HepG2 (cell line): Measurements from ENCODE around the gene MEIOC. TPM values are rescaled to one million over a fixed set of nuclear protein-coding genes. Genes with fewer than 3 reads are reported as not detected.

ENCODE experiments used
- AHR ChIP-seq: IDR thresholded peaks from 2 replicates; pipeline ENCODE4 v1.6.1; 2018; ENCODE audit warnings: missing genetic modification reagents, missing compliant biosample characterization
- CBX2 ChIP-seq, 2 experiments: fragments of 200-600 bp in 1 of 2; sonication (generic); formaldehyde crosslinking in 1 of 2; IDR thresholded peaks; 2 replicates each; pipeline versions ENCODE4 v1.7.0 to v1.8.1; 2018 to 2022; ENCODE audit warnings: low read depth in 2 of 2, low read length in 1 of 2, mild to moderate bottlenecking in 1 of 2, missing genetic modification reagents in 1 of 2
- CREB1 ChIP-seq, 2 experiments: fragments of 450-650 bp in 1 of 2; IDR thresholded peaks; 2 replicates each; pipeline ENCODE4 v1.6.1; 2016 to 2017; ENCODE audit warnings: control low read depth in 1 of 2, mild to moderate bottlenecking in 1 of 2, missing compliant biosample characterization in 1 of 2, missing genetic modification characterization in 1 of 2
- E2F2 ChIP-seq: sonication (generic); formaldehyde crosslinking; IDR thresholded peaks from 2 replicates; pipeline ENCODE4 v1.4.0; 2020; ENCODE audit warnings: missing genetic modification reagents, borderline replicate concordance
- KAT7 ChIP-seq: IDR thresholded peaks from 2 replicates; pipeline ENCODE4 v1.6.1; 2018; ENCODE audit warnings: borderline replicate concordance, missing compliant biosample characterization
- MTF1 ChIP-seq: sonication (generic); formaldehyde crosslinking; IDR thresholded peaks from 2 replicates; pipeline ENCODE4 v1.5.0; 2020; ENCODE audit warnings: missing genetic modification reagents
- NRL ChIP-seq: sonication (generic); formaldehyde crosslinking; IDR thresholded peaks from 2 replicates; pipeline ENCODE4 v1.5.0; 2020; ENCODE audit warnings: missing genetic modification reagents, mild to moderate bottlenecking, moderate library complexity, borderline replicate concordance
- PAWR ChIP-seq: sonication (generic); formaldehyde crosslinking; IDR thresholded peaks from 2 replicates; pipeline ENCODE4 v1.4.0; 2020; ENCODE audit warnings: missing genetic modification reagents, mild to moderate bottlenecking, borderline replicate concordance
- SMAD3 ChIP-seq: sonication (generic); formaldehyde crosslinking; IDR thresholded peaks from 2 replicates; pipeline ENCODE4 v1.4.0; 2020; ENCODE audit warnings: missing genetic modification reagents
- TSC22D2 ChIP-seq: sonication (generic); formaldehyde crosslinking; IDR thresholded peaks from 2 replicates; pipeline ENCODE4 v1.5.1; 2020; ENCODE audit warnings: missing genetic modification reagents, mild to moderate bottlenecking, borderline replicate concordance
- U2AF1 ChIP-seq: fragments of 200-400 bp; formaldehyde crosslinking; optimal IDR thresholded peaks from 2 replicates; pipeline ENCODE3; 2017; ENCODE audit warnings: mild to moderate bottlenecking, low read depth, low read length
- YEATS2 ChIP-seq: sonication (generic); formaldehyde crosslinking; IDR thresholded peaks from 2 replicates; pipeline ENCODE4 v1.4.0; 2020; ENCODE audit warnings: missing genetic modification reagents, borderline replicate concordance
- ZNF138 ChIP-seq: sonication (generic); formaldehyde crosslinking; IDR thresholded peaks from 2 replicates; pipeline ENCODE4 v1.5.0; 2020; ENCODE audit warnings: mild to moderate bottlenecking, low read depth, missing genetic modification reagents
- ZNF7 ChIP-seq: IDR thresholded peaks from 2 replicates; pipeline ENCODE4 v1.6.1; 2016; ENCODE audit warnings: missing biosample characterization, missing genetic modification reagents
- polyA plus RNA-seq, 8 experiments: library from polyadenylated mRNA; depleted of rRNA in 3 of 8; stranded (reverse) in 7 of 8; unstranded in 1 of 8; fragments of >200 nt; fragmentation: Illumina TruSeq in 4 of 8; extraction: Trizol in 4 of 8; gene quantifications; 2 replicates each; pipeline versions ENCODE4 v1.2.1 to v1.2.3, GENCODE V29; 2011 to 2016; ENCODE audit warnings: low read depth in 4 of 8, missing spikeins in 1 of 8, mixed read lengths in 1 of 8; ENCODE audit not compliant: insufficient read depth in 1 of 8
- total RNA-seq, 5 experiments: library from RNA; depleted of rRNA; stranded (reverse); fragments of >200 nt; fragmentation: Illumina TruSeq; extraction: Trizol; gene quantifications; 2 replicates each; pipeline ENCODE4 v1.2.3, GENCODE V29; 2016; ENCODE audit warnings: low read depth in 1 of 5
- TF ChIP-seq, protein P1 (sequence below): sonication (generic); formaldehyde crosslinking; conservative IDR thresholded peaks from 2 replicates; pipeline ENCODE4 v1.8.1; 2023; ENCODE audit warnings: missing genetic modification reagents
- TF ChIP-seq, protein P2 (sequence below), 2 experiments: fragments of 450-650 bp in 1 of 2; sonication (generic) in 1 of 2; formaldehyde crosslinking; IDR thresholded peaks; 2 replicates each; pipeline versions ENCODE4 v1.5.0 to v1.8.0; 2020 to 2022; ENCODE audit warnings: mild to moderate bottlenecking in 1 of 2, missing genetic modification reagents in 1 of 2
- TF ChIP-seq, protein P3 (sequence below): sonication (generic); formaldehyde crosslinking; IDR thresholded peaks from 2 replicates; pipeline ENCODE4 v1.9.0; 2021; ENCODE audit warnings: missing genetic modification reagents, mild to moderate bottlenecking, borderline replicate concordance
- TF ChIP-seq, protein P4 (sequence below): sonication (generic); formaldehyde crosslinking; IDR thresholded peaks from 2 replicates; pipeline ENCODE4 v1.4.0; 2020; ENCODE audit warnings: missing genetic modification reagents

MEIOC gene
- total and polyA plus RNA-seq, 2 of the 13 experiments (the other 11 are each of a cell fraction or from before 2014, with no cell fraction given) = 0.04 to 0.15 TPM

DNA sequence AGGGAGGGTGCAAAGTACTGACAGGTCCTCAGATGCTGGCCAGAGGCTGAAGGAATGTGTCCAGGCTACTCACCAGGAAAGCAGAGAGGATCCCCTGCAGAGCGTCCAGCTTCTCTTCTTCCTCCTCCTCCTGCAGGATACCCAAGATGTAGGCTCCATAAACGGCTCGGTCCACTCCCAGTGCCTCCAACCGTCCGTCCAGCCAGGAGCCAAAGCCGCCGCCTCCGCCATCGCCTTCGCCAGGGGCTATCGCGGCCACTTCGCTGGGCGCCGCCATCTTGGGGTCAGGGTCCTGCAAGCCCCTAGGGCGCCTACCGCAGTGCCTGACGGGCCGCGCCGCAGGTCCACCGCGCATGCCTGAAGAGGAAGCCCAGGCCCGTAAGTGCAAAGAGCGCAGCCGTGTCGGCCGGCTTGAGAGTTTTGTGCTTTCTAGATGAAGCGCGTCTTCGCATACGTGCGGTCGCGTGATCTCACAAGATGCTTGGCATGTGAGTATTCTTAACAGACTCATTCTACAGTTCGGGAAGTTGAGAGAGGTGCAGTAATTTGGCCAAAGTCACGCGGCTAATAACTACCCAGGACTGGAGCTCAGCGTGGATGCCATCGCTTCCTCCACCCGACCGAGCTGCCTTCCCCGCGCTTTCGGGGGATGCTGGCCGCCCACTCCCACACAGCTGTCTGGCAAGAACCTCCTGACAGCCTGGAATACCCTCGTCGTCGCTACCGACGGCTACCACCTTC lies 33.4 kb downstream of the MEIOC start, which contains the start of gene CCDC43 (continued):
- TF ChIP-seq NRL (CRISPR knock-in tag) (peak; percentile 72; the same call in 1 of the 2 replicates), ZNF7 (CRISPR knock-in tag) (no peak), KAT7 (CRISPR knock-in tag) (peak; percentile 96; the same call in 1 of the 2 replicates), YEATS2 (CRISPR knock-in tag) (peak; percentile 94), PAWR (no peak), ZNF138 (peak; percentile 85; the same call in 1 of the 2 replicates), TSC22D2 (CRISPR knock-in tag) (0 out of 2 replicates have a peak, but pooled peaks have one; percentile 50), E2F2 (CRISPR knock-in tag) (0 out of 2 replicates have a peak, but pooled peaks have one; percentile 18), SMAD3 (CRISPR knock-in tag) (peak; percentile 69; the same call in 1 of the 2 replicates), CBX2 (IDR thresholded peaks at IDR 0.05; ENCODE audit: low read depth, low read length) (no peak), CBX2 (CRISPR knock-in tag; IDR thresholded peaks at IDR 0.05; ENCODE audit: low read depth) (no peak), CREB1 (IDR thresholded peaks at IDR 0.05) (no peak; the same call in 1 of the 2 replicates), CREB1 (CRISPR knock-in tag; IDR thresholded peaks at IDR 0.05) (no peak), MTF1 (CRISPR knock-in tag) (0 out of 2 replicates have a peak, but pooled peaks have one; percentile 48), U2AF1 (peak; percentile 84), AHR (peak; percentile 59; the same call in 1 of the 2 replicates)
- TF ChIP-seq, protein P1, sequence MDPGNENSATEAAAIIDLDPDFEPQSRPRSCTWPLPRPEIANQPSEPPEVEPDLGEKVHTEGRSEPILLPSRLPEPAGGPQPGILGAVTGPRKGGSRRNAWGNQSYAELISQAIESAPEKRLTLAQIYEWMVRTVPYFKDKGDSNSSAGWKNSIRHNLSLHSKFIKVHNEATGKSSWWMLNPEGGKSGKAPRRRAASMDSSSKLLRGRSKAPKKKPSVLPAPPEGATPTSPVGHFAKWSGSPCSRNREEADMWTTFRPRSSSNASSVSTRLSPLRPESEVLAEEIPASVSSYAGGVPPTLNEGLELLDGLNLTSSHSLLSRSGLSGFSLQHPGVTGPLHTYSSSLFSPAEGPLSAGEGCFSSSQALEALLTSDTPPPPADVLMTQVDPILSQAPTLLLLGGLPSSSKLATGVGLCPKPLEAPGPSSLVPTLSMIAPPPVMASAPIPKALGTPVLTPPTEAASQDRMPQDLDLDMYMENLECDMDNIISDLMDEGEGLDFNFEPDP = 0 out of 2 replicates have a peak, but pooled peaks have one; percentile 10
- TF ChIP-seq, protein P2, sequence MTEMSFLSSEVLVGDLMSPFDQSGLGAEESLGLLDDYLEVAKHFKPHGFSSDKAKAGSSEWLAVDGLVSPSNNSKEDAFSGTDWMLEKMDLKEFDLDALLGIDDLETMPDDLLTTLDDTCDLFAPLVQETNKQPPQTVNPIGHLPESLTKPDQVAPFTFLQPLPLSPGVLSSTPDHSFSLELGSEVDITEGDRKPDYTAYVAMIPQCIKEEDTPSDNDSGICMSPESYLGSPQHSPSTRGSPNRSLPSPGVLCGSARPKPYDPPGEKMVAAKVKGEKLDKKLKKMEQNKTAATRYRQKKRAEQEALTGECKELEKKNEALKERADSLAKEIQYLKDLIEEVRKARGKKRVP (CRISPR knock-in tag; IDR thresholded peaks at IDR 0.05) = peak in 1 of 2 experiments; percentile 65; a peak in 1 of 4 replicates
- TF ChIP-seq, protein P3, sequence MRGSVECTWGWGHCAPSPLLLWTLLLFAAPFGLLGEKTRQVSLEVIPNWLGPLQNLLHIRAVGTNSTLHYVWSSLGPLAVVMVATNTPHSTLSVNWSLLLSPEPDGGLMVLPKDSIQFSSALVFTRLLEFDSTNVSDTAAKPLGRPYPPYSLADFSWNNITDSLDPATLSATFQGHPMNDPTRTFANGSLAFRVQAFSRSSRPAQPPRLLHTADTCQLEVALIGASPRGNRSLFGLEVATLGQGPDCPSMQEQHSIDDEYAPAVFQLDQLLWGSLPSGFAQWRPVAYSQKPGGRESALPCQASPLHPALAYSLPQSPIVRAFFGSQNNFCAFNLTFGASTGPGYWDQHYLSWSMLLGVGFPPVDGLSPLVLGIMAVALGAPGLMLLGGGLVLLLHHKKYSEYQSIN (CRISPR knock-in tag) = no peak
- TF ChIP-seq, protein P4, sequence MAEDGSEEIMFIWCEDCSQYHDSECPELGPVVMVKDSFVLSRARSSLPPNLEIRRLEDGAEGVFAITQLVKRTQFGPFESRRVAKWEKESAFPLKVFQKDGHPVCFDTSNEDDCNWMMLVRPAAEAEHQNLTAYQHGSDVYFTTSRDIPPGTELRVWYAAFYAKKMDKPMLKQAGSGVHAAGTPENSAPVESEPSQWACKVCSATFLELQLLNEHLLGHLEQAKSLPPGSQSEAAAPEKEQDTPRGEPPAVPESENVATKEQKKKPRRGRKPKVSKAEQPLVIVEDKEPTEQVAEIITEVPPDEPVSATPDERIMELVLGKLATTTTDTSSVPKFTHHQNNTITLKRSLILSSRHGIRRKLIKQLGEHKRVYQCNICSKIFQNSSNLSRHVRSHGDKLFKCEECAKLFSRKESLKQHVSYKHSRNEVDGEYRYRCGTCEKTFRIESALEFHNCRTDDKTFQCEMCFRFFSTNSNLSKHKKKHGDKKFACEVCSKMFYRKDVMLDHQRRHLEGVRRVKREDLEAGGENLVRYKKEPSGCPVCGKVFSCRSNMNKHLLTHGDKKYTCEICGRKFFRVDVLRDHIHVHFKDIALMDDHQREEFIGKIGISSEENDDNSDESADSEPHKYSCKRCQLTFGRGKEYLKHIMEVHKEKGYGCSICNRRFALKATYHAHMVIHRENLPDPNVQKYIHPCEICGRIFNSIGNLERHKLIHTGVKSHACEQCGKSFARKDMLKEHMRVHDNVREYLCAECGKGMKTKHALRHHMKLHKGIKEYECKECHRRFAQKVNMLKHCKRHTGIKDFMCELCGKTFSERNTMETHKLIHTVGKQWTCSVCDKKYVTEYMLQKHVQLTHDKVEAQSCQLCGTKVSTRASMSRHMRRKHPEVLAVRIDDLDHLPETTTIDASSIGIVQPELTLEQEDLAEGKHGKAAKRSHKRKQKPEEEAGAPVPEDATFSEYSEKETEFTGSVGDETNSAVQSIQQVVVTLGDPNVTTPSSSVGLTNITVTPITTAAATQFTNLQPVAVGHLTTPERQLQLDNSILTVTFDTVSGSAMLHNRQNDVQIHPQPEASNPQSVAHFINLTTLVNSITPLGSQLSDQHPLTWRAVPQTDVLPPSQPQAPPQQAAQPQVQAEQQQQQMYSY (CRISPR knock-in tag) = 0 out of 2 replicates have a peak, but pooled peaks have one; percentile 48
